MM.1S (cell line): ENCODE data around the gene NOG.

Experiments
- DNase-seq: peaks from one replicate; pipeline ENCODE4 v3.0.0-alpha.2; 2015
- H2AFZ ChIP-seq: fragments of 300-600 bp; sonication (generic); 2 replicates; pipeline ENCODE4 v1.6.0; 2016; ENCODE audit warnings: antibody characterized with exemption, low read length
- H3F3A ChIP-seq: fragments of 300-600 bp; sonication (generic); 2 replicates; pipeline ENCODE4 v1.6.1; 2016; ENCODE audit warnings: mild to moderate bottlenecking, antibody characterized with exemption, low read length, moderate library complexity, mixed read lengths; ENCODE audit not compliant: insufficient read depth
- H3K27ac ChIP-seq: fragments of 300-600 bp; sonication (generic); 2 replicates; pipeline ENCODE4 v1.5.1; 2016; ENCODE audit warnings: mild to moderate bottlenecking, low read length
- H3K27me3 ChIP-seq: fragments of 300-600 bp; sonication (generic); replicated peaks from 2 replicates; pipeline ENCODE4 v1.6.0; 2016; ENCODE audit warnings: low read length; ENCODE audit not compliant: insufficient read depth
- H3K36me3 ChIP-seq: fragments of 300-600 bp; sonication (generic); replicated peaks from 2 replicates; pipeline ENCODE4 v1.6.1; 2016; ENCODE audit warnings: mild to moderate bottlenecking, low read length, mixed read lengths; ENCODE audit not compliant: insufficient read depth
- H3K4me1 ChIP-seq: fragments of 300-600 bp; sonication (generic); 2 replicates; pipeline ENCODE4 v1.6.1; 2016; ENCODE audit warnings: low read length, mixed read lengths
- H3K4me2 ChIP-seq: fragments of 300-600 bp; sonication (generic); 2 replicates; pipeline ENCODE4 v1.6.0; 2016; ENCODE audit warnings: low read depth, low read length
- H3K4me3 ChIP-seq: fragments of 300-600 bp; sonication (generic); 2 replicates; pipeline ENCODE4 v1.5.1; 2016; ENCODE audit warnings: low read length, mixed read lengths
- H3K79me2 ChIP-seq: fragments of 300-600 bp; sonication (generic); 2 replicates; pipeline ENCODE4 v1.6.1; 2016; ENCODE audit warnings: mixed run types, low read length, mixed read lengths
- H3K9ac ChIP-seq: fragments of 300-600 bp; sonication (generic); 2 replicates; pipeline ENCODE4 v1.6.1; 2016; ENCODE audit warnings: low read length, mixed read lengths
- H3K9me2 ChIP-seq: fragments of 300-600 bp; sonication (generic); replicated peaks from 2 replicates; pipeline ENCODE4 v1.6.1; 2016; ENCODE audit warnings: mild to moderate bottlenecking, low read length, mixed read lengths; ENCODE audit not compliant: insufficient read depth
- H3K9me3 ChIP-seq: fragments of 300-600 bp; sonication (generic); replicated peaks from 2 replicates; pipeline ENCODE4 v1.6.1; 2016; ENCODE audit warnings: mild to moderate bottlenecking, low read length, mixed read lengths; ENCODE audit not compliant: insufficient read depth
- H4K20me1 ChIP-seq: fragments of 300-600 bp; sonication (generic); 2 replicates; pipeline ENCODE4 v1.6.1; 2016; ENCODE audit warnings: mild to moderate bottlenecking, low read length, moderate library complexity, mixed read lengths; ENCODE audit not compliant: insufficient read depth
- CTCF ChIP-seq: fragments of 300-600 bp; sonication (generic); IDR thresholded peaks from 2 replicates; pipeline ENCODE4 v1.5.1; 2016; ENCODE audit warnings: antibody characterized with exemption, low read length, mixed read lengths
- EZH2 ChIP-seq: fragments of 300-600 bp; sonication (generic); optimal IDR thresholded peaks from 2 replicates; pipeline ENCODE3; 2017; ENCODE audit warnings: low read depth, mild to moderate bottlenecking, antibody characterized with exemption, low read length, mixed read lengths
- EZH2phosphoT487 ChIP-seq: fragments of 300-600 bp; sonication (generic); IDR thresholded peaks from 2 replicates; pipeline ENCODE4 v1.6.1; 2018; ENCODE audit warnings: antibody characterized with exemption, low read length

The NOG gene

DNA sequence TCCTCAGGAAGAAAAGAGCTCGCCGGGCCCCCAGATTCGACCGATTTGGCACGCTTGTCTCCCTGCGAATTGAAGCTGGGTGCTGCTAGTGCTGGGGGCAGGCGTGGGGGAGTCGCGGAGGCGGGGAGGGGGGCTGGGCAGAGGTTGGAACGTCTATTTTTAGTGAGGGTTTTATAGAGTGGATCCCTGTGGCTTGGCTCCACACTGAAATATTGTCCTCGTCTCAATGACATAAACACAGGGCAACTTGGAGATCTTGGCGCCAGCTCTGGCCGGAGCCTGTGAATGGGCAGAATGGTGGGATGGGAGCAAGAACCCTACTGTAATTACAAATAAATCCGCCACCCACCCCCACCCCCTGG, 15.7 kb upstream of the NOG start:
- H3K27me3 ChIP-seq, result no peaks in the 10 kb centered on the region
- no peaks in the 10 kb centered on the region for H4K20me1 ChIP-seq
- no peaks in the 10 kb centered on the region for H3K9me3 ChIP-seq
- no peaks in the 10 kb centered on the region for H3K4me1 ChIP-seq
- no peaks in the 10 kb centered on the region for H3K9me2 ChIP-seq
- H3K4me2 ChIP-seq, result no peak overlapping the region
- no peak overlapping the region for H3K4me3 ChIP-seq
- DNase-seq, result no peak
- H3K27ac ChIP-seq, result no peak overlapping the region
- no peaks in the 10 kb centered on the region for H3F3A ChIP-seq
- H2AFZ ChIP-seq, result no peak overlapping the region
- TF ChIP-seq EZH2 (no peak), CTCF (no peak), EZH2phosphoT487 (no peak)
- H3K36me3 ChIP-seq, result no peaks in the 10 kb centered on the region
- H3K9ac ChIP-seq, result no peak overlapping the region
- H3K79me2 ChIP-seq, result no peaks in the 10 kb centered on the region

GRCh38 chr17:56581635-56582627, 11.6 kb upstream of the NOG start:
- Histone ChIP-seq H4K20me1 (no peaks in the 10 kb centered on the region), H3K4me3 (no peak overlapping the region), H3F3A (no peaks in the 10 kb centered on the region), H3K4me1 (no peaks in the 10 kb centered on the region), H2AFZ (no peak overlapping the region), H3K9ac (no peak overlapping the region), H3K27me3 (no peaks in the 10 kb centered on the region), H3K9me2 (no peaks in the 10 kb centered on the region), H3K9me3 (no peaks in the 10 kb centered on the region), H3K4me2 (no peak overlapping the region), H3K79me2 (no peaks in the 10 kb centered on the region), H3K36me3 (no peaks in the 10 kb centered on the region), H3K27ac (no peak overlapping the region)
- no peak for TF ChIP-seq CTCF
- no peak for TF ChIP-seq EZH2phosphoT487
- TF ChIP-seq EZH2, result no peak
- no peak for DNase-seq

DNA sequence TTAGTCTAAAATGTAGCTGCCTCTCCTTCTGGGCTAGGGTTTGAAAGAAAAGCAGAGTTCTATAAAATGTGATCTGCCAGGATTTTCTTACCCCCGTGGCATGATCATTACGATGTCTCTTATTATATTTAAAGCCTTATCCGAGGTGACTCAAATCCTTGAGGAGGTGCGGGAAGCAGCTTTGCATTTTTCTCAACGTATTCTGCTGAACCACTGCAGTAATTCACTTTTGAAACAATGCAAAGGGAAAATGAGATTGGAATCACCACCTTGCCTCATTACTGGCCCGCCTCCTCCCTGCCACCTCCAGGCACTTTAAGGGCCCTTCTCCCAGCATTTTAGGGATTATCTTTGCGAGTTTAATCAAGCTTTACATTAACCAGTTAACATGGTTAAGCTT, 9.7 kb upstream of the NOG start:
- no peak overlapping the region for H3K27ac ChIP-seq
- H3K79me2 ChIP-seq, result no peaks in the 10 kb centered on the region
- no peaks in the 10 kb centered on the region for H3K27me3 ChIP-seq
- H3K4me2 ChIP-seq, result no peak overlapping the region
- no peaks in the 10 kb centered on the region for H3K36me3 ChIP-seq
- no peaks in the 10 kb centered on the region for H3K9me3 ChIP-seq
- TF ChIP-seq EZH2phosphoT487 (no peak), CTCF (no peak), EZH2 (no peak)
- no peaks in the 10 kb centered on the region for H3K4me1 ChIP-seq
- no peaks in the 10 kb centered on the region for H3K9me2 ChIP-seq
- H3K4me3 ChIP-seq, result no peak overlapping the region
- no peak overlapping the region for H2AFZ ChIP-seq
- H3F3A ChIP-seq, result no peaks in the 10 kb centered on the region
- H3K9ac ChIP-seq, result no peak overlapping the region
- DNase-seq, result no peak
- no peaks in the 10 kb centered on the region for H4K20me1 ChIP-seq
